Adrenal gland (tissue), 5 donors: ENCODE measurements around the gene TRIM62.

ENCODE experiments used
- CTCF ChIP-seq, 6 experiments: fragments of 450-650 bp in 4 of 6; fragments of 200-600 bp in 2 of 6; sonication (generic) in 1 of 6; IDR thresholded peaks; 1 replicate in 5 of 6; 2 replicates in 1 of 6; pipeline versions ENCODE4 v1.5.1 to v1.8.0; 2016 to 2021; ENCODE audit warnings: antibody characterized with exemption in 6 of 6, mild to moderate bottlenecking in 2 of 6, moderate library complexity in 1 of 6
- POLR2A ChIP-seq, 2 donors: fragments of 450-650 bp; IDR thresholded peaks; one replicate each; pipeline ENCODE4 v1.6.1; 2017; ENCODE audit warnings: antibody characterized with exemption in 2 of 2, mild to moderate bottlenecking in 2 of 2, moderate library complexity in 1 of 2
- donor health status: DM: no; HTN: no; CAD: no.

DNA sequence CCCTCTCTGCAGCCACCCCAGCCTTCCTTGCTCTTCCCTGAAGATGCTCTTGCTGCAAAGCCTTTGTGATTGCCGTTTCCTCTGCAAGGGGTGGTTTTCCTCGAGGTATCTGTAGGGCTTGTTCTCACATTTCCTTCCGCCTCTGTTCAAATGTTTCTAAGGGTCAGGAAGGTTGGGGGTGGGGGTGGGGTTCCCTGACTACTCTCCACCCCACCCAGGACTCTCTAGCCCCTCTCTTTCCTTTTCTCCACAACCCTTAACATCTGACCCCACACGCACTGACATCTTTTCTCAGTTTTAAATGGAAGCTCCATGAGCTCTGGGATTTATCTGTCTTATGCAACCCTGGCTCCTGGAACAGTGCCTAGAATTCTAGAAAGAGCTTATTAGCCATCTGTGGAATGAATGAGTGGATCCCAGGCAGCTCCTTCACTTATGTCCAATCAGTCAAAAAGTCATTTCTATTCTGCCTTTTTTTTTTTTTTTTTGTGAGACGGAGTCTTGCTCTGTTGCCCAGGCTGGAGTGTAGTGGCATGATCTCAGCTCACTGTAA lies 47.2 kb upstream of the TRIM62 start:
- no peak for TF ChIP-seq CTCF (IDR thresholded peaks at IDR 0.05)
- TF ChIP-seq POLR2A (IDR thresholded peaks at IDR 0.05): no peak
